ENCODE measurements around the gene POLD1.

Gene POLD1

DNA sequence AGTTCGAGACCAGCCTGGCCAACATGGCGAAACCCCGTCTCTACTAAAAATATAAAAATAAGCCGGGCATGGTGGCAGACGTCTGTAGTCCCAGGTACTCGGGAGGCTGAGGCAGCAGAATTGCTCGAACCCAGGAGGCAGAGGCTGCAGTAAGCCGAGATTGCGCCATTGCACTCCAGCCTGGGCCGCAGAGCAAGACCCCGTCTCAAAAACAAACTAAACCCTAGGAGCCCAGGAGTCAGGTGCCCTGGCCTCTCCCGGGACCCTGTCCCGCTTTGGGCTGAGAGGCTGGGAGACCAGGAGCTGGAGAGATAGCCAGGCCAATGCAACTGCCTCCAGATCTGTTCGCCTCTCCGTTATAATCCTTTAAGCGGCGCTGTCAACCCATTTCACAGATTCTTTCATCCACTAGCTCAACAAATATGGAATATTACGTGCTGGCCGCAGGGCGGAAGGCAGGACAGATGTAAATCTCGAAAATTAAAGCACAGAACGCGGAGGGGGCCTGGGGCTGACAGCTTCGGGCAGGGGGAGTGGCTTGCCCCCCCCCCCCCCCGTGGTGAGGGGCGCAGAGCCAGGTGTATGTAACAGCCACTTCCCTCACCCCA is 43.3 kb downstream of the POLD1 start:
- no peak for DNase-seq (ENCODE audit: low spot score)
- TF ChIP-seq, protein P1, sequence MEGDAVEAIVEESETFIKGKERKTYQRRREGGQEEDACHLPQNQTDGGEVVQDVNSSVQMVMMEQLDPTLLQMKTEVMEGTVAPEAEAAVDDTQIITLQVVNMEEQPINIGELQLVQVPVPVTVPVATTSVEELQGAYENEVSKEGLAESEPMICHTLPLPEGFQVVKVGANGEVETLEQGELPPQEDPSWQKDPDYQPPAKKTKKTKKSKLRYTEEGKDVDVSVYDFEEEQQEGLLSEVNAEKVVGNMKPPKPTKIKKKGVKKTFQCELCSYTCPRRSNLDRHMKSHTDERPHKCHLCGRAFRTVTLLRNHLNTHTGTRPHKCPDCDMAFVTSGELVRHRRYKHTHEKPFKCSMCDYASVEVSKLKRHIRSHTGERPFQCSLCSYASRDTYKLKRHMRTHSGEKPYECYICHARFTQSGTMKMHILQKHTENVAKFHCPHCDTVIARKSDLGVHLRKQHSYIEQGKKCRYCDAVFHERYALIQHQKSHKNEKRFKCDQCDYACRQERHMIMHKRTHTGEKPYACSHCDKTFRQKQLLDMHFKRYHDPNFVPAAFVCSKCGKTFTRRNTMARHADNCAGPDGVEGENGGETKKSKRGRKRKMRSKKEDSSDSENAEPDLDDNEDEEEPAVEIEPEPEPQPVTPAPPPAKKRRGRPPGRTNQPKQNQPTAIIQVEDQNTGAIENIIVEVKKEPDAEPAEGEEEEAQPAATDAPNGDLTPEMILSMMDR (IDR thresholded peaks at IDR 0.05; ENCODE audit: extremely low read depth, missing control alignments), result no peak

DNA sequence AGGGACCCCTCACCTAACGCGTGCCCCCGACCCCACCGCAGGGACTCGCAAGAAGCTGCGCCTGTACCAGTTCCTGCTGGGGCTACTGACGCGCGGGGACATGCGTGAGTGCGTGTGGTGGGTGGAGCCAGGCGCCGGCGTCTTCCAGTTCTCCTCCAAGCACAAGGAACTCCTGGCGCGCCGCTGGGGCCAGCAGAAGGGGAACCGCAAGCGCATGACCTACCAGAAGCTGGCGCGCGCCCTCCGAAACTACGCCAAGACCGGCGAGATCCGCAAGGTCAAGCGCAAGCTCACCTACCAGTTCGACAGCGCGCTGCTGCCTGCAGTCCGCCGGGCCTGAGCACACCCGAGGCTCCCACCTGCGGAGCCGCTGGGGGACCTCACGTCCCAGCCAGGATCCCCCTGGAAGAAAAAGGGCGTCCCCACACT is 43.9 kb downstream of the POLD1 start:
- TF ChIP-seq, protein P1 (IDR thresholded peaks at IDR 0.05; ENCODE audit: extremely low read depth, missing control alignments), result no peak
- no peak for DNase-seq (ENCODE audit: low spot score)

DNA sequence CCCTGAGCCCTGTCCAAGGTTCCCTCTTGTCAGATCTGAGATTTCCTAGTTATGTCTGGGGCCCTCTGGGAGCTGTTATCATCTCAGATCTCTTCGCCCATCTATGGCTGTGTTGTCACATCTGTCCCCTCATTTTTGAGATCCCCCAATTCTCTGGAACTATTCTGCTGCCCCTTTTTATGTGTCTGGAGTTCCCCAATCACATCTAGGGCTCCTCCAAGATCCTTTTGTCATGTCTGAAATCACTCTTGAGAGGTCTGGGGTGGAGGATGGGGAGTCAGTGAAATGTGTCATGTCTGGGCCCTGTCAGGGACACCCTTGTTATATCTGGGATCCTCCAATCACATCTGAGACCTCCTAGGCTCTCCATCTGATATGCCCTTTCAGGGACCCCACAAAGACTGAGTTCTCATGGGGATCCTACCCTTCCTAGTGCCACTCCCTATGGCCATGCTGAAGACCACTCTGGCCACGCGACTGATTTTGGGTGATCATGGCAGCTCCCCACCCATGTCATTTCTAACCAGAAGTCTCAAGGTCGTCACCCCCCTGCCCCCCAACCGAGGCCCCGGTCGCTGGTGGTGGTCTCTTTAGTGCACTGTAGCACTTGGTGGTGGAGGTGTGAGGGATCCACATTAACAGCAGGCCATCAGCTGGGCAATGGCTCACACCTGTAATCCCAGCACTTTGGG is 44.8 kb downstream of the POLD1 start:
- TF ChIP-seq, protein P1 (IDR thresholded peaks at IDR 0.05; ENCODE audit: extremely low read depth, missing control alignments), result no peak

DNA sequence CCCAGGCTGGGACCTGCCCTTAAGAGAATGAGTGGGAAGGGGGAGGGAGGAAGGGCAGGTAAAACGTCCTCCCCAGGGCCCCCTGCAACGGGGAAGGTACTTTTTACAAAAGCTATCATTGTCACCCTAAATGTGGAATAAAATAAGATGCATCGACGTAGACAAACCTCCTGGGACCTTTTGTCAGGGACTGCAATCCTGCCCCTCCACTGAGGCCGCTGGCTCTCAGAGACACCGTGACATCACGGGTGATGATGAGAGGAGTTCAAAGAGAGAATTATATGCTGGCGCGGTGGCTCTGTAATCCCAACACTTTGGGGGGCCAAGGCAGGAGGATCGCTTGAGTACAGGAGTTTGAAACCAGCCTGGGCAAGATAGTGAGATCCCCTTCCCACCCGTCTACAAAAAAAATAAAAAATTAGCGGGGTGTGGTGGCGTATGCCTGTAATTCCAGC is 46.8 kb downstream of the POLD1 start:
- no peak for DNase-seq (ENCODE audit: low spot score)
- TF ChIP-seq, protein P1 (IDR thresholded peaks at IDR 0.05; ENCODE audit: extremely low read depth, missing control alignments), result no peak

More for the DNA sequence above, 44.8 kb downstream of the POLD1 start:
- DNase-seq (ENCODE audit: low spot score), result no peak

DNA sequence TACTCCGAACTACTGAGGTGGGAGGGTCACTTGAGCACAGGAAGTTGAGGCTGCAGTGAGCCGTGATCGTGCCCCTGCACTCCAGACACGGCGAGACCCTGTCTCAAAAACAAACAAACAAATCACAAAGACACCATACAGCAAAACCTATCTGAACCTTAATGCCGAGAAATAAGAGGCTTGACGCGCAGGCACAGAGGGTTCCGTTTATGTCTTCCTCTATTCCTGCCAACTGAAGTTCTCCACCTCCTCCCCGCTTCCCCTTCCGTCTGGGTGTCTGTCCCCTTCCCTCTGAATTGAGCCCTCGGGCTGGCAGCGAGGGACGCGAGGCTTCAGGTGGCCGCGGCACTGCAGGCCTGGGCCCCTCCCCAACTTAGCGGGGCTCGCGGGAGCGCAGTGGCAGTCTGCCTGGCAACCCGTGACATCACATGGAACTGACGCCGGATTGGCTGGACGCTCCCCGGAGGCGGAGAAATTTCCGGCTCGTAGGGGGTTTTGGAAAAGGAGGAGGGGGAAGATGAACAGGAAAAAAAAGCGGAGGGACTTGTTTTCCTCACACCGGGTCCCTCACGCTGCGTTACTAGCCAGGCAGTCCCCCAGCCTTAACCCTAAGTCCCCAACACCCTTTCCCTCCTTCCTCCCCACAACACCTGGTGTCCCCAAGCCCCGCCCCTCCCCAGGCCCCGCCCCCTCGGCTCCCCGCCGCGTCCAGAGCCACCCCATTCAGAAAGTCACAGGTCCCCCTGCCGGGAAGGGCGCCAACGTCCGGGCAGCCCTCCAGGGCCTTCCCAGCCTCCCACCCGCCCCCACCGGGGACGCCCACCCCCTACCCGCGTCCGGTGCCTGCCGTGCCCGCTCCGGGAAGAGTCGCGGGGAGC is 47.4 kb downstream of the POLD1 start:
- peak; percentile 92 for DNase-seq (ENCODE audit: low spot score)
- TF ChIP-seq, protein P1 (IDR thresholded peaks at IDR 0.05; ENCODE audit: extremely low read depth, missing control alignments), result no peak

DNA sequence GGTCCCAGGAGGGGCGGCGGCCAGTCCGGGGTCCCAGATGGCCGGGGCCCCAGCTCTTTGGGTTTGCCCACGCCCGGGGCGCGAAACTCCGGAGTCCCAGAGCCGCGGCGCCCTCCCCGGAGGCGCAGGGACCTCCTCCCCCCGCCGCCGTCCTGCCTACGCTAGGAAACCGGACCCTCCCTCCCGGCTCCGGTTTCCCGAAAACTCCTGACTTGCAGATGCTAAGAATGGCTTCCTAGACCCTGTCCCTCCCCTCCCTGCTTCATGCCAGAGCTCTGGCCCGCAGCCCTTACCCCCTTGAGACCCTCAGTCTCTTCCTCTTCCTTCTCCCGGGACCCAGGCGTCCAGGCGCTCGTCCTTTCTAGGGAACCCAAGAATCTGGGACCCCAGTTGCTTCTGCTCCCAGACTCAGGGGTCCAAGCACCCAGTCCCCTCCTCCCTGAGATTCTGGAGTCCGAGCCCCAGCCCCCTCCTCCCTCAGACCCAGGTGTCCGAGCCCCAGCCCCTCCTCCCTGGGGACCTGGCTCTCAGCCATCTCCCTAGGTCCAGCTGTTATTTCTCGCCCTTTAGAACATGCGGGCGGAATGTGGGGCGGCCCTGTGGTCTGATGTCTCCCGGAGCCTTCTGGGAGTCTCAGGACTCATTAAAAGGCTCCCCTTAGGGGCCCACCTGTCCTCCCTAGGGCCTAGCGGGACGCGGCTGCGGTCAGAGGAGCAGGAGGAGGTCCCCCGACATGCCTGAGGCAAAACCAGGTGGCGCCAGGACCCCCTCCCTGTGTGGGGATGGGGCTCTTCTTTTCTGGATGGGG is 48.3 kb downstream of the POLD1 start, which contains the start of gene MYBPC2:
Gene MYBPC2, plus strand, starts transcription at position 672 of the 808 bp plus-strand sequence. Its CDS starts 62 bp downstream, at position 734.
- TF ChIP-seq, protein P1 (IDR thresholded peaks at IDR 0.05; ENCODE audit: extremely low read depth, missing control alignments), result no peak

More for the DNA sequence above, 48.3 kb downstream of the POLD1 start, which contains the start of gene MYBPC2:
- no peak for DNase-seq (ENCODE audit: low spot score)
